ENCODE data around the gene IPO9. TPM values are rescaled to one million over a fixed set of nuclear protein-coding genes. Genes with fewer than 3 reads are reported as not detected.

Gene IPO9
- total RNA-seq, 4 donors from 2014 or later: 9.6 to 23.1 (median 13.4) TPM

DNA sequence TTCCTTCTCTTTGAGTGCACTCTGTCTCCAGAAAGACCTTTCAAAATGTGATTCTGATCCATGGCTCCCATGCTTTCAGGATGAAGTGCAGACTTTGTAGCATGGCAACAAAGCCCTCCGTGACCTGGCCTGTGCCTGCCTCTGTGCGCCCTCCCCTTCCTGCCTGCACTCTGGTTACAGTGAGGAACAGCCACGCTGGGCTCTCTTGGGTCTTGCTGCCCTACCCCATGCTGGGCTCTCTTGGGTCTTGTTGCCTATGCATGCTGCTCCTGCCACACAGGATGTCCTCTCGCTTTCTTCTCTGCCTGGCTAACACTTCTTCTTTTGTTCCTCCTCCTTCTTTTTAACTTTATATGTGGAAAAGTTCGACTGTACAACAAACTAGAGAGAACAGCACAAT, 89.4 kb downstream of the IPO9 start:
- peak overlapping the region; percentile 41 to 93 (median 60) for H3K27ac ChIP-seq
- H3K9me3 ChIP-seq: no peaks in the 10 kb centered on the region
- peaks cover 0 to 37% (median 0%) of the 10 kb centered on the region in 4 donors for H3K4me1 ChIP-seq
- no peak for TF ChIP-seq POLR2A (IDR thresholded peaks at IDR 0.05)
- TF ChIP-seq, protein P1, sequence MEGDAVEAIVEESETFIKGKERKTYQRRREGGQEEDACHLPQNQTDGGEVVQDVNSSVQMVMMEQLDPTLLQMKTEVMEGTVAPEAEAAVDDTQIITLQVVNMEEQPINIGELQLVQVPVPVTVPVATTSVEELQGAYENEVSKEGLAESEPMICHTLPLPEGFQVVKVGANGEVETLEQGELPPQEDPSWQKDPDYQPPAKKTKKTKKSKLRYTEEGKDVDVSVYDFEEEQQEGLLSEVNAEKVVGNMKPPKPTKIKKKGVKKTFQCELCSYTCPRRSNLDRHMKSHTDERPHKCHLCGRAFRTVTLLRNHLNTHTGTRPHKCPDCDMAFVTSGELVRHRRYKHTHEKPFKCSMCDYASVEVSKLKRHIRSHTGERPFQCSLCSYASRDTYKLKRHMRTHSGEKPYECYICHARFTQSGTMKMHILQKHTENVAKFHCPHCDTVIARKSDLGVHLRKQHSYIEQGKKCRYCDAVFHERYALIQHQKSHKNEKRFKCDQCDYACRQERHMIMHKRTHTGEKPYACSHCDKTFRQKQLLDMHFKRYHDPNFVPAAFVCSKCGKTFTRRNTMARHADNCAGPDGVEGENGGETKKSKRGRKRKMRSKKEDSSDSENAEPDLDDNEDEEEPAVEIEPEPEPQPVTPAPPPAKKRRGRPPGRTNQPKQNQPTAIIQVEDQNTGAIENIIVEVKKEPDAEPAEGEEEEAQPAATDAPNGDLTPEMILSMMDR (IDR thresholded peaks at IDR 0.05): no peak
- DNase-seq: no peak
- no peaks in the 10 kb centered on the region for H3K36me3 ChIP-seq
- no peak overlapping the region for H3K4me3 ChIP-seq
- no peaks in the 10 kb centered on the region for H3K27me3 ChIP-seq

DNA sequence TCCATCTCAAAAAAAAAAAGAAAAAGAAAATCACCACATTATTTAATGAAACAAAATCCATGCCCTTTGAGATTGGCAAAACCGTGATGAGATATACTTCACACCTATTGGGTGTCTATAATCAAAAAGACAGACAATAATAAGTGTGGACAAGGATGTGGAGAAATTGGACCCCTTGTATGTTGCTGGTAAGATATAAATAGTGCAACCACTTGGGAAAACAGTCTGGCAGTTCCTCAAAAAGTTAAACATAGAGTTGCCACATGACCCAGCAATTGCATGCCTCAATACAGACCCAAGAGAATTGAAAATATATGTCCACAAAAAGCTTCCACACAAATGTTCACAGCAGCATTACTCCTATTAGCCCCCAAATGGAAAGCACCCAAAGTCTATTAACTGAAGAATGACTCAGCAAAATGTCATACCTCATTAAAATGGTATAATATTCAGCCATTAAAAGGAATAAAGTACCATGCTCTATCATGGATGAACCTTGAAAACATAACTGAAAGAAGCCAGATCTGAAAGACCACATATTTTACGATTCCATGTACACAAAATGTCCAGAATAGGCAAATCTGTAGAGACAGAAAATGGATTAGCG, 93.1 kb downstream of the IPO9 start:
- peak overlapping the region in 1 of 4 donors; percentile 9 for H3K27ac ChIP-seq
- no peaks in the 10 kb centered on the region for H3K27me3 ChIP-seq
- H3K36me3 ChIP-seq: no peaks in the 10 kb centered on the region
- H3K4me3 ChIP-seq: no peak overlapping the region
- TF ChIP-seq POLR2A (IDR thresholded peaks at IDR 0.05): no peak
- TF ChIP-seq, protein P1 (IDR thresholded peaks at IDR 0.05): no peak
- peaks cover 0 to 26% (median 0%) of the 10 kb centered on the region in 4 donors for H3K4me1 ChIP-seq
- H3K9me3 ChIP-seq: no peaks in the 10 kb centered on the region
- no peak for DNase-seq

DNA sequence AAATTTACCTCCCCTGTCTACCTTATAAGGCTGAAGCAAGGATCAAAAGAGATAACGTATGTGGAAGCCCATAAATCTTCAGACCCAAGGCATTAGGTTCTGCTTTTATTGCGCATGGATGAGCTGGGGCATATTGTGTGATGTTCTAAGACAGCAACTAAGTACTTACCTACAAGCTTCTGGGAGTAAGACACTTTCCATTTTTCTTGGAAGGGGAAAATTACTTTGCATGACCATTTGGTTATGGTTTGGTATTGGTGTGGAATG, 96.3 kb downstream of the IPO9 start:
- Histone ChIP-seq H3K4me1 (peaks cover 0 to 4% (median 0%) of the 10 kb centered on the region in 4 donors), H3K4me3 (no peak overlapping the region), H3K36me3 (no peaks in the 10 kb centered on the region), H3K27me3 (no peaks in the 10 kb centered on the region), H3K27ac (peak overlapping the region in 1 of 4 donors; percentile 12), H3K9me3 (no peaks in the 10 kb centered on the region)
- no peak for DNase-seq
- no peak for TF ChIP-seq POLR2A (IDR thresholded peaks at IDR 0.05)
- TF ChIP-seq, protein P1 (IDR thresholded peaks at IDR 0.05): no peak

DNA sequence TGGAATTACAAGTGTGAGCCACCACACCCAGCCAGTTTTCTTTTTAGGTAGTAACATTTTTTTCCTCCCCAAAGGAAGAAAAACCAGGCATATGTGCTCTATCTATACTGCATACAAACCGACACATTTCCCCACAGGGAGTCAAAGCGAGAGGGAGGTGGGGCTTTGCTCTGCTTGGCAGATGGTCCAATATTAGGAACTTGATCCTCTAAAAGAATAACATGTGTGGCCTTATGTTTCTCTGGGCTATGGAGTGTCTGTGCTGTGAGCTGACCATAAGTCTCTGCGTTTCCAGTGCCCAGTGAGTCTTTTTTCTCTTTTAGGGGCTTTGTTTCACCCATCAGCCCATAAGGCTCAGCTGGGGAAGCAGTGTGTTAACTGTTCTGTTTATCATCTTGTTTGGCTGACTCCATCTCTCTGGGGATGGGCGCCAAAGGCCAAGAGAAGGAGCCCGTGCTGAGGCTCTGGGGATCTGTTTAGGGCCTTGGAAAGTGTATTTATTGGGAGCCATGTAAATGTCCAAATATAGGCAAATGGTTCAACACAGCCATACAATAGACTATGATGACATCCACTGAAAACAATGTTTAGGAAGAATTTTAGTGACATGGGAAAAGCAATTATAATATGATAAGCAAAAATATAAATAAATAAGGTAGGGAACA, 97.2 kb downstream of the IPO9 start:
- DNase-seq: no peak
- no peaks in the 10 kb centered on the region for H3K9me3 ChIP-seq
- TF ChIP-seq, protein P1 (IDR thresholded peaks at IDR 0.05): no peak
- no peak for TF ChIP-seq POLR2A (IDR thresholded peaks at IDR 0.05)
- peaks cover 0 to 4% (median 0%) of the 10 kb centered on the region in 4 donors for H3K4me1 ChIP-seq
- H3K27ac ChIP-seq: peak overlapping the region in 1 of 4 donors; percentile 62
- H3K4me3 ChIP-seq: no peak overlapping the region
- no peaks in the 10 kb centered on the region for H3K36me3 ChIP-seq
- H3K27me3 ChIP-seq: no peaks in the 10 kb centered on the region

DNA sequence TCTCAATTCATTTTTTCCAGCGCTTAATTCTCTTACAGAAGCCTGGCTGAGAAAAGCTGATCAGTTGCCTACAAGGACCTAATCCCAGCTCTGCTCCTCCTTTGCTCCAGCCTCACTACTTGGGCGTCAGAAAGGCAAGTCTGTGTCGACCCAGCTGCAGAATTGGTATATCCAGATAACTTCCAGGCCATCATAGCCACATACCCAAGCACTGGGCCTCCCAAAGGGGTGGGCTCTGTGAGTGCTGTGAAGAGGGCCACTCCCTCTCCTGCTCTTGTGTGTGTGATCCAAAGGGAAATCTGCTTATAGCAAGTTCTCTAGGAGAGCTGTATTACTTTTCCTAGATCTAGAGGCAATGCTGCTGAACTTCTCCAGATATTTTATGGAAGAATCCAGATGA, 99.3 kb downstream of the IPO9 start:
- no peaks in the 10 kb centered on the region for H3K27me3 ChIP-seq
- H3K36me3 ChIP-seq: no peaks in the 10 kb centered on the region
- no peak for TF ChIP-seq POLR2A (IDR thresholded peaks at IDR 0.05)
- TF ChIP-seq, protein P1 (IDR thresholded peaks at IDR 0.05): no peak
- no peaks in the 10 kb centered on the region for H3K9me3 ChIP-seq
- no peak overlapping the region for H3K4me3 ChIP-seq
- DNase-seq: no peak
- peaks cover 0 to 4% (median 0%) of the 10 kb centered on the region in 4 donors for H3K4me1 ChIP-seq
- H3K27ac ChIP-seq: no peak overlapping the region

Data from Peyer's patch (tissue), 4 donors.